ENCODE results near the gene CCDC80.

DNA sequence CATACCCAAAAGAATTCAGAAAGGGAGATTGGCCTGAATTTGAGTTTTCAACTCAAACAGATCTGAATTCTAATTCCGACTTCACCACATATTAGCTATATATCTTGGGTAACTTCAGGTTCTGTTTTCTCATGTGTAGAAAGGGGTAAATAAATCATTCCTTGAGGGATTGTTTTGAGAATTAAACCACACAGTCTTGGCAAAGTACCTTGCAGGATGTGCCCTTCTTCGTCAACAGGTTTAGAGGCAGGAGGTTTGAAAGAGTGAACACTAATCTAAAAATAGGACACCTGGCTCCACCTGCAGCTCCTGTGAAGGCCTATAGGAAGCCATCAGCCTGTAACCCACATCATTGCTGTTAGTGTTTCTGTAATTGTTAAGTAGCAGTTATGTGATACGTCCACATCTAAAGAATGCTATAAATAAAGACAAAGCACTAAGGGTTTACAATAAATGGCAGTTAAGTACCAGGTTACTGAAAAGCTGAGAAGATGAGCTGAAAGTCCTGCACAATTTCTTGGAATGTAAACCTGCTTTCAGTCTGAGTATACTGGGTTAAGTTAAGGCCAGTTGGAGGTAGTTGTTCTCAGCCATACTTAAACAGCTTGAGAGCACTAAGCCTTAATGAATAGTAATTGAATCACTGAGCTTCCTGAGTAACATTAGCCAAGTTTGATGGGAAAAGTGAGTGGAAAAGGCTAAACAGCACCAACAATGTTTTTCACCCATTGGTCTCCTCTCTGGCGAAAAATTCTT, 6.0 kb downstream of the CCDC80 start:
- TF ChIP-seq, protein P1, sequence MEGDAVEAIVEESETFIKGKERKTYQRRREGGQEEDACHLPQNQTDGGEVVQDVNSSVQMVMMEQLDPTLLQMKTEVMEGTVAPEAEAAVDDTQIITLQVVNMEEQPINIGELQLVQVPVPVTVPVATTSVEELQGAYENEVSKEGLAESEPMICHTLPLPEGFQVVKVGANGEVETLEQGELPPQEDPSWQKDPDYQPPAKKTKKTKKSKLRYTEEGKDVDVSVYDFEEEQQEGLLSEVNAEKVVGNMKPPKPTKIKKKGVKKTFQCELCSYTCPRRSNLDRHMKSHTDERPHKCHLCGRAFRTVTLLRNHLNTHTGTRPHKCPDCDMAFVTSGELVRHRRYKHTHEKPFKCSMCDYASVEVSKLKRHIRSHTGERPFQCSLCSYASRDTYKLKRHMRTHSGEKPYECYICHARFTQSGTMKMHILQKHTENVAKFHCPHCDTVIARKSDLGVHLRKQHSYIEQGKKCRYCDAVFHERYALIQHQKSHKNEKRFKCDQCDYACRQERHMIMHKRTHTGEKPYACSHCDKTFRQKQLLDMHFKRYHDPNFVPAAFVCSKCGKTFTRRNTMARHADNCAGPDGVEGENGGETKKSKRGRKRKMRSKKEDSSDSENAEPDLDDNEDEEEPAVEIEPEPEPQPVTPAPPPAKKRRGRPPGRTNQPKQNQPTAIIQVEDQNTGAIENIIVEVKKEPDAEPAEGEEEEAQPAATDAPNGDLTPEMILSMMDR (IDR thresholded peaks at IDR 0.05), result no peak
- TF ChIP-seq POLR2A (IDR thresholded peaks at IDR 0.05), result no peak
- TF ChIP-seq POLR2AphosphoS5 (IDR thresholded peaks at IDR 0.05), result no peak
- TF ChIP-seq EP300 (IDR thresholded peaks at IDR 0.05), result no peak

All from suprapubic skin (tissue), 4 donors.